NCI-H1105 (cell line): Measurements from ENCODE around the gene SH3PXD2A.
A peak's percentile ranks its signal among the peaks of the same experiment; 100 is the strongest.
"Not testable (repeated sequence)": the region's sequence is repeated elsewhere in the genome, so short reads cannot be mapped to it uniquely, and the experiment has no call there.

Experiments used
- DNase-seq: peaks from one replicate; lab custom pipeline; 2025; lab: John Stamatoyannopoulos, UW

The SH3PXD2A gene

GRCh38 chr10:103765981-103766380 lies 89.4 kb downstream of the SH3PXD2A start:
- DNase-seq: no peak

- DNase-seq: no peak
Measured at GRCh38 chr10:103765168-103765567, 90.2 kb downstream of the SH3PXD2A start.

- no peak for DNase-seq
Measured at GRCh38 chr10:103764296-103765088, 90.9 kb downstream of the SH3PXD2A start.

GRCh38 chr10:103763374-103764202 lies 91.8 kb downstream of the SH3PXD2A start:
- no peak for DNase-seq

- DNase-seq: no peak
Measured at GRCh38 chr10:103762916-103763315, 92.5 kb downstream of the SH3PXD2A start.

- DNase-seq: no peak
Measured at GRCh38 chr10:103762162-103762561, 93.2 kb downstream of the SH3PXD2A start.

GRCh38 chr10:103761075-103761920 lies 94.1 kb downstream of the SH3PXD2A start:
- DNase-seq: peak; percentile 53

DNA sequence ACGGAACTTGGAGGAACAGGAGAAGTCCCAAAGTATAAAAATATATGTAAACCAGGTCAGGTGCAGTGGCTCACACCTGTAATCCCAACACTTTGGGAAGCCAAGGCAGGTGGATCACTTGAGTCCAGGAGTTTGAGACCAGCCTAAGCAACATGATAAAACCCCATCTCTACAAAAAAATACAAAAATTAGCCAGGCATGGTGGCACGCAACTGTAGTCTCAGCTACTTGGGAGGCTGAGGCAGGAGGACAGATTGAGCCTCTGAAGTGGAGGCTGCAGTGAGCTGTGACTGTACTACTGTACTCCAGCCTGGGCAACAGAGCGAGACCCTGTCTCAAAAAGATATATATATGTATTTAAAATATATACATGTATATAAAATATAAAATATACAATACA lies 95.1 kb downstream of the SH3PXD2A start:
- DNase-seq: not testable (repeated sequence)

DNA sequence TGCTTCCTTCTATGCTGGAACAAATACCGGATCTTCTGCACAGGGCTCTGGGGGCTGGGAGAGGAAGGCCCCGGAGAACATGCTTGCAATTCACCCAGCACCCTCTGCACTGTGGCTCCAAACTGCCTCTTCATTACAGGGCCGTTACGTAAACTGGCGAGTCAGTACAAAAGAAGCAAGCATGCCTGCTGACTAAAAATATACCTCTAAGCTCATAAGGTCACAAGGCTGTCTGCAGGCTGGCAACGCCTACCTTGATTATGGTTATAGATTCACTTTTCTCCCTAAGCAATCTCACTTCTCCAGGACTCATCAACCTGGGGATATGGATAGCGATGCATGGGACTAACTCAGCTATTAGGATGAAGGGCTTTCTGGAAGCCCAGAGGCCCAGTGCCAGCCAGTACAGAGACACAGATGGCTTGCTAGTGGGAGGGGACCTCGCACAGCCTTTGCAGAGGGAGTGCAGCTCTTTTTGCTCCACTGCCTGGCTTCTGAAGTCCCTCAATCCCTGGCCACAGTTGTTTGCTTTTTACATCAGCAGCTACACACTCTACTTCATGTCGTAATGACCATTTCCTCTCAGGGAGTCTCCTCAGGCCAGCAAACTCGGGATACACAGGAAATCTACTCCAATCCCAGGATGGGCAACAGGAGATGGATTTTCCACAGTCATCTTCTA lies 96.1 kb downstream of the SH3PXD2A start:
- no peak for DNase-seq

- DNase-seq: no peak
Measured at GRCh38 chr10:103758294-103758681, 97.1 kb downstream of the SH3PXD2A start.

- no peak for DNase-seq
Measured at GRCh38 chr10:103757531-103758293, 97.7 kb downstream of the SH3PXD2A start.

GRCh38 chr10:103756277-103756869 lies 99.0 kb downstream of the SH3PXD2A start:
- DNase-seq: no peak

DNA sequence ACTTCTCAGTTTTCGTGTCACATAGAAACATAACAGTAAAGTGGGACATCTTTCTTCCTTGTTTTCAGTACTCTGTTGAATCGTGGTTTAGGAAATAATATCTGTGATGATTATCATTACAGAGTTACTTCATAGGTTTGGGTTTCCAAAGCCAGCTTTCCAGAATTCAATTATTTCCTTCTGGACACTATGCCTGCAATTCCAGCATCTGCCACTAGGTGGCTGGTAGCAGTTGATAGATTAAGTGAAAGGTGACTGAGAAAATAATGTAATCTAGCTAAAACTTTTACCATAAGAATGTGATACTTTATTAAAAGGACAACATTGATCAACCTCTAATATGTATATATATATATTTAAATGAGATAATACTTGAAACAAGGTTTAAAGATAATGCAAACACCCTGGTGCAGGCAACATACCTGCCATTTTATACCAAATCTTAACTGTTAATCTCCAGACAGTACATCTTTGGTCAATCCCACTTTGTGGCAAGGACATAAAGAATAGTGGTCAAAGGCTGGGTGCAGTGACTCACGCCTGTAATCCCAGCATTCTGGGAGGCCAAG lies 102.6 kb downstream of the SH3PXD2A start:
- DNase-seq: no peak

DNA sequence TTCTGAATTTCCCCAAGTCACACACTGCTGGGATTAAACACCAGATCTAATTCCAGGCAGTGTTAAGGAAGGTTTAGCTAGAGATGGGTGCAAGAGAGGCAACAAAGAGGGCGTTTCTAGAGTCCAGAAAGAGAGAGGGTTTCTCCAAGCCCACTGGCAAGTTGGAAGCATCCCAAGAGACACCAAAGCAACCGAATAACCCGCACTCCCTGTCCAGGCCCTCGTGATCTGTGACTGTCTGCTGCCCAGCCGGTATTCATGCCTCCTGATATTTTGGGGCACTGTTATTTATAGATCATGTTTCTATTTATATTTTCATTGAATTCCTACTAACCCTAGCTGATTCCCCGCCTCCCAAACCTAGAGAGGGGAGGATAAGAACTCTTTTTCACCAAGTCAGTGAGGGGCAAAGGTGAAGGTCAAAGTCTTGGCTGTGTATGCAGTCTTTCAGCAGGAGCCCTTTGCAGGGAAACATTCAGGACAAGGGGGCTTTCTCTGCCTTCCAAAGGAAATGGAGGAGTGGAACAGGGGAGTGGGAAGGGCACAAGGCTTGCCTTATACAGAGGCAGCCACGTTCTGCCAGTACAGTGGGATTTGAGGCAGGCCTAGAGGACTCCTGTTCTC lies 103.6 kb downstream of the SH3PXD2A start:
- DNase-seq: no peak

- DNase-seq: no peak
Measured at GRCh38 chr10:103750836-103751235, 104.5 kb downstream of the SH3PXD2A start.

DNA sequence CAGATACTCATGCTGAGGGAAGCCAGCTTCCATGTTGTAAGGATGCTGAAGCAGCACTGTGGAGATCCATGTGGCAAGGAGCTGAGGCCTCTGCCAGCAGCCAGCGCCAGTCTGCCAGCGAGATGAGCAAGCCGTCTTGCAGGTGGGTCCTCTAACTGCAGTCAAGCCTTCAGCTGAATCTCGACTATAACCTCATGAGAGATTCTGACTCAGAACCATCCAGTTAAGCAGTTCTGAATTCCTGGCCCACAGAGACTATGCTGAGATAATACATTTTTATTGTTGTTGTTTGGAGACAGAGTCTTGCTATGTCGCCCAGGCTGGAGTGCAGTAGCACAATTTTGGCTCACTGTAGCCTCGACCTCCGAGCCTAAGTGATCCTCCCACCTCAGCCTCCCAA lies 105.6 kb downstream of the SH3PXD2A start:
- no peak for DNase-seq

DNA sequence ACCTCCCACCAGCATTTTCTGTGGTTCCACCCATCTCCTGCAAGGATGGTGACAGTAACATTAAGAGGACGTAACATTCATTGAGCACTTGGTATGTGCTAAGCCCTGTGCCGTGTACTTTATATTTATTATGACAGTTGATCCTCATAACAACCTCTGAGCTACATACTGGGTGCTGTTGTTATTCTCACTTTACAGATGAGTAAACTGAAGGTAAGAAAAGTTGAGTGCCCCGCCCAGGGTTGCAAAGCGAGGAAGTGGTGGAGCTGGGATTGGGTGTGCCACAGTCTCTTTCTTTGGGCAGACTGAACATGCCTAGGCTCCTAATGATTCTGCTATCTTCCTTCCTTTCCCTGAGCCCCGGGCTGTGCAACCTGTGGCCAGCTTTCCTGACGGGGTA lies 107.4 kb downstream of the SH3PXD2A start:
- DNase-seq: no peak

GRCh38 chr10:103747193-103747865 lies 108.0 kb downstream of the SH3PXD2A start:
- no peak for DNase-seq

DNA sequence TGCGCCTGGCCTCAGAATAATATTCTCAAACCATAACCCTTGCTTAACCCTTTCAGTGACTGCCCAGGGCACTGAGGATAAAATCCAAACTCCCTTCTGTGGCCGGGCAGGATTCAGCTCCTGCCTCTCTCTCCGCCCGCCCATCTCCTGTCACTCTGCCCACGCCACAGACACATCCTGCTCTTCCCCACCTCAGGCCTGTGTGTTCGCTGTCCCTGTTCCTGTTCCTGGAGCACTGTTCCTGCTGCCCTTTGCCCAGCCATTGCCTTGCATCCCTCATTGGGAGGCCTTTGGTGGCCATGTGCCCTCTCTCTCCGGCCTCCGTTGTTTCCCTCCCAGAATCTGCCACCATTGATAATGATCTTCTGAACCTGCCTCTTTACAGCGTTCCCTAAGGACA lies 108.8 kb downstream of the SH3PXD2A start:
- DNase-seq: no peak
